Measurements from ENCODE around the gene ASB1.

Gene ASB1

GRCh38 chr2:238489896-238490295, 63.2 kb downstream of the ASB1 start:
- H3K4me3 ChIP-seq (ENCODE audit: low read depth, low read length), result no peak overlapping the region
- TF ChIP-seq, protein P1, sequence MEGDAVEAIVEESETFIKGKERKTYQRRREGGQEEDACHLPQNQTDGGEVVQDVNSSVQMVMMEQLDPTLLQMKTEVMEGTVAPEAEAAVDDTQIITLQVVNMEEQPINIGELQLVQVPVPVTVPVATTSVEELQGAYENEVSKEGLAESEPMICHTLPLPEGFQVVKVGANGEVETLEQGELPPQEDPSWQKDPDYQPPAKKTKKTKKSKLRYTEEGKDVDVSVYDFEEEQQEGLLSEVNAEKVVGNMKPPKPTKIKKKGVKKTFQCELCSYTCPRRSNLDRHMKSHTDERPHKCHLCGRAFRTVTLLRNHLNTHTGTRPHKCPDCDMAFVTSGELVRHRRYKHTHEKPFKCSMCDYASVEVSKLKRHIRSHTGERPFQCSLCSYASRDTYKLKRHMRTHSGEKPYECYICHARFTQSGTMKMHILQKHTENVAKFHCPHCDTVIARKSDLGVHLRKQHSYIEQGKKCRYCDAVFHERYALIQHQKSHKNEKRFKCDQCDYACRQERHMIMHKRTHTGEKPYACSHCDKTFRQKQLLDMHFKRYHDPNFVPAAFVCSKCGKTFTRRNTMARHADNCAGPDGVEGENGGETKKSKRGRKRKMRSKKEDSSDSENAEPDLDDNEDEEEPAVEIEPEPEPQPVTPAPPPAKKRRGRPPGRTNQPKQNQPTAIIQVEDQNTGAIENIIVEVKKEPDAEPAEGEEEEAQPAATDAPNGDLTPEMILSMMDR (IDR thresholded peaks at IDR 0.05; ENCODE audit: low read depth, low read length), result no peak

DNA sequence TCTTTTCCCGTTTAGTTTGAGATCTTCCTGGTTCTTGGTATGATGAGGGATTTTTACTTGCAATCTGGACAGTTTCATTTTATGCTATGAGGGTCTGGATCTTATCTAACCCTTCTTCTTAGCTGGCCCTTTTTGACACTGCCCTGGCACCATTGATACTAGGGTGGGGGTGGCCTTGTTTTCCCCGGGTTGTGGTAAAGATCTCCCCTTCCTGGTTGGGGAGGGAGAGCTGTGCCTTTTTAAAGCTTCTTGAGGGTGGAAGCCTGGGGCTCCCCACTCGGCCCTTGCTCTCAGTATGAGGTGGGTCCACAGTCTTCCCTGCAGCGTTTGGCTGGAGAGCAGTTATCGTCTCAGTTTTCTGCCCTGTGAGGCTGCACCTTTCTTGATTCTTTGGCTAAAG, 66.1 kb downstream of the ASB1 start:
- no peak overlapping the region for H3K4me3 ChIP-seq (ENCODE audit: low read depth, low read length)
- TF ChIP-seq, protein P1 (IDR thresholded peaks at IDR 0.05; ENCODE audit: low read depth, low read length), result no peak

- TF ChIP-seq, protein P1 (IDR thresholded peaks at IDR 0.05; ENCODE audit: low read depth, low read length), result no peak
- no peak overlapping the region for H3K4me3 ChIP-seq (ENCODE audit: low read depth, low read length)
Measured at GRCh38 chr2:238493411-238493810, 66.7 kb downstream of the ASB1 start.

- H3K4me3 ChIP-seq (ENCODE audit: low read depth, low read length), result no peak overlapping the region
- TF ChIP-seq, protein P1 (IDR thresholded peaks at IDR 0.05; ENCODE audit: low read depth, low read length), result no peak
Measured at GRCh38 chr2:238493880-238494572, 67.3 kb downstream of the ASB1 start.

GRCh38 chr2:238494573-238494961, 67.8 kb downstream of the ASB1 start:
- TF ChIP-seq, protein P1 (IDR thresholded peaks at IDR 0.05; ENCODE audit: low read depth, low read length), result no peak
- no peak overlapping the region for H3K4me3 ChIP-seq (ENCODE audit: low read depth, low read length)

- TF ChIP-seq, protein P1 (IDR thresholded peaks at IDR 0.05; ENCODE audit: low read depth, low read length), result no peak
- no peak overlapping the region for H3K4me3 ChIP-seq (ENCODE audit: low read depth, low read length)
Measured at GRCh38 chr2:238495422-238495821, 68.7 kb downstream of the ASB1 start.

- H3K4me3 ChIP-seq (ENCODE audit: low read depth, low read length), result no peak overlapping the region
Measured at GRCh38 chr2:238496756-238497609, 70.3 kb downstream of the ASB1 start.

More at GRCh38 chr2:238496756-238497609, 70.3 kb downstream of the ASB1 start:
- TF ChIP-seq, protein P1 (IDR thresholded peaks at IDR 0.05; ENCODE audit: low read depth, low read length), result no peak

Measured in WI38 (cell line).